Measurements from ENCODE around the gene TF.
"Not testable (repeated sequence)": the region's sequence is repeated elsewhere in the genome, so short reads cannot be mapped to it uniquely, and the experiment has no call there.

The TF gene

DNA sequence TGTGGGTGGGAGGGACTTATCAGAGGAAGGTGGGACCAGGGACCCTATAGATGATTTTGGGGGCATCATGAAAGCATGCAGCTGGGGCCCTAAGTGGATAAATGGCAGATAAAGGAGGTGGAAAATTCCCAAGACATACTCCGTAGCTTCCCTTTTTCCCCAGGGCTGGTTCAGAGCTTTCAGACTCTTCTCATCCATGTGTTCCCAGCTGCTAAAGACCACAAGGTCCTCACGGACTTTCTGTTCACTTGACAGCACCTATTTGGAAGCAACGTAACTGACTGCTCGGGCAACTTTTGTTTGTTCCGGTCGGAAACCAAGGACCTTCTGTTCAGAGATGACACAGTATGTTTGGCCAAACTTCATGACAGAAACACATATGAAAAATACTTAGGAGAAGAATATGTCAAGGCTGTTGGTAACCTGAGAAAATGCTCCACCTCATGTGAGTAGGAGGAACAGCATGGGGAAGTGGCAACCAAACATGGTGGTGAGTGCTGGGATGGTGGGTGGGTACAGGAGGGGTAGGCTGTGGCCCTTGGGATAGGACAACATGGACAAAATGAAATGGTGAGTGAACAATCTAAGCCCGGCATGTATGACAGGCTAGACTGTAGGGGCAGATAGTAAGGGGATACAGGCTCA lies 30.7 kb downstream of the TF start:
- DNase-seq (ENCODE audit: low read depth): peak; percentile 4
- no peak overlapping the region for H3K4me3 ChIP-seq (ENCODE audit: low read depth, low read length)
- TF ChIP-seq, protein P1, sequence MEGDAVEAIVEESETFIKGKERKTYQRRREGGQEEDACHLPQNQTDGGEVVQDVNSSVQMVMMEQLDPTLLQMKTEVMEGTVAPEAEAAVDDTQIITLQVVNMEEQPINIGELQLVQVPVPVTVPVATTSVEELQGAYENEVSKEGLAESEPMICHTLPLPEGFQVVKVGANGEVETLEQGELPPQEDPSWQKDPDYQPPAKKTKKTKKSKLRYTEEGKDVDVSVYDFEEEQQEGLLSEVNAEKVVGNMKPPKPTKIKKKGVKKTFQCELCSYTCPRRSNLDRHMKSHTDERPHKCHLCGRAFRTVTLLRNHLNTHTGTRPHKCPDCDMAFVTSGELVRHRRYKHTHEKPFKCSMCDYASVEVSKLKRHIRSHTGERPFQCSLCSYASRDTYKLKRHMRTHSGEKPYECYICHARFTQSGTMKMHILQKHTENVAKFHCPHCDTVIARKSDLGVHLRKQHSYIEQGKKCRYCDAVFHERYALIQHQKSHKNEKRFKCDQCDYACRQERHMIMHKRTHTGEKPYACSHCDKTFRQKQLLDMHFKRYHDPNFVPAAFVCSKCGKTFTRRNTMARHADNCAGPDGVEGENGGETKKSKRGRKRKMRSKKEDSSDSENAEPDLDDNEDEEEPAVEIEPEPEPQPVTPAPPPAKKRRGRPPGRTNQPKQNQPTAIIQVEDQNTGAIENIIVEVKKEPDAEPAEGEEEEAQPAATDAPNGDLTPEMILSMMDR (conservative IDR thresholded peaks at IDR 0.05; ENCODE audit: low read depth, low read length): no peak

DNA sequence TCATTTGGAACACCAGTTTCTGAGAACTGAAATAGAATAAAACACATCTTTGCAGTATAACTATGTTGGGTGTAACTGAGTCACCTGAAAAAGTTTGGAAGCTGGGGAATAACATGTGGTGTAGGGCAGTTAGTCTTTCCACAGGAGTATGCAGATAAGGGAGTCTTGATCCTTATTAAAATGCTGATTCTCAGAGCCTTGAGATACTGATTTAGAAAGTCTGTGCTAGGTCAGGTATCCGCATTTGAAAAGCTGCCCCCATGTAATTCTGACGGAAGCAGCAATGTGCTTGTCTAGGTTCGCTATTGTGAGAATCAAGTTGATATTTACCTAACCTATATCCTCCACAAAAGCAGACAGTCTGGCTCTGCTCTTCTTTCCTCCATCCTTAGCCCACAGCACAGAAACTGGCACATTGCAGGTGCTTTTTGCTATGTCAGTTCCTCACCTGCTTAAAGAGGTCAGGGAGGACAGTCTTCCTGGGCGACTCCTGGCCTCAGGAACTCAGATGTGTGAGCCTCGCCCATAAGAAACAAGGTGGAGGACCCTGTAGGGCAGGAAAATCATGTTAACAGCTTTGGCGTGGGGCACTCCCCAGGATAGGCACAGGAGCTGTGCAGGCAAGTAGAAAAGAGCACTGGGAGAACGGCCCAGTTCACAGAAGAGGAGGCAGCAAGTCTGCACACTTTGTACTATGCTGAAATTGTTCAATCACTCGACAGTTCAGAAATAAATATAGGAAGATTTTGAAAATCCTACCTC lies 31.8 kb downstream of the TF start:
- no peak overlapping the region for H3K4me3 ChIP-seq (ENCODE audit: low read depth, low read length)
- TF ChIP-seq, protein P1 (conservative IDR thresholded peaks at IDR 0.05; ENCODE audit: low read depth, low read length): no peak
- DNase-seq (ENCODE audit: low read depth): no peak

DNA sequence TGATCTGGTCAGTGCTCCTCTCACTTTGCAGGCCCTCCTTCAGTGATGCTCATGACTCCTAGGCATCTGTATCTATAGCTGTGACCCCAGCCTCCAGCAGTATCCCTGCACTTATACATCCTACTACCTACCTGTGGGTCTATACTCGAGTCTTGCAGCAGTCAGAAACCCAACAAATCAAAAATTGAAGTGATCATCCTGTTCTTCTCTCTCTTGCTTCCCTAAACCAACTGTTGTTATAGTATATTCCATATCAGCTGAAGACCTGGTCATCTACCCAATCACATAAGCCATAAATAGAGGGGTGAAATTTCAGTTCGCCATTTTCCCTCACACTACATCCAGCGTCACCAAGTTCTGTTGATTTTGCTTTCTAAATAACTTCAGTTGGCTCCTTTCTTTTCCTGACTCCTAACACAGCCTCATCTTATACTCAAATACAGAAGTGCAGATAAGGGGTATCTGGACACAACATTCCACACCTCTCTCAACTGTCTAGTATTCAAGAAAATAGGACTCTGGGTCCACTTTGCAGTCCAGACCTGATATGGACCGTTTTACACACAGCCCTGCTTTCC lies 33.5 kb downstream of the TF start:
- DNase-seq (ENCODE audit: low read depth): no peak
- H3K4me3 ChIP-seq (ENCODE audit: low read depth, low read length): no peak overlapping the region
- TF ChIP-seq, protein P1 (conservative IDR thresholded peaks at IDR 0.05; ENCODE audit: low read depth, low read length): no peak

DNA sequence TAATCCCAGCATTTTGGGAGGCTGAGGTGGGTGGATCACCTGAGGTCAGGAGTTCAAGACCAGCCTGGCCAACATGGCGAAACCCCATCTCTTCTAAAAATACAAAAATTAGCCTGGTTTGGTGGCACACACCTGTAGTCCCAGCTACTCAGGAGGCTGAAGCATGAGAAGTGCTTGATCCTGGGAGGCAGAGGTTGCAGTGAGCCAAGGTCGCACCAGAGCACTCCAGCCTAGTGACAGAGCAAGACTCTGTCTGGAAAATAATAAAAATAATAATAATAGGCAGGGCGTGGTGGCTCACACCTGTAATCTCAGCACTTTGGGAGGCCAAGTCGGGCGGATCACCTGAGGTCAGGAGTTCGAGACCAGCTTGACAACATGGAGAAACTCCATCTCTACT lies 34.6 kb downstream of the TF start:
- not testable (repeated sequence) for H3K4me3 ChIP-seq (ENCODE audit: low read depth, low read length); DNase-seq (ENCODE audit: low read depth)

DNA sequence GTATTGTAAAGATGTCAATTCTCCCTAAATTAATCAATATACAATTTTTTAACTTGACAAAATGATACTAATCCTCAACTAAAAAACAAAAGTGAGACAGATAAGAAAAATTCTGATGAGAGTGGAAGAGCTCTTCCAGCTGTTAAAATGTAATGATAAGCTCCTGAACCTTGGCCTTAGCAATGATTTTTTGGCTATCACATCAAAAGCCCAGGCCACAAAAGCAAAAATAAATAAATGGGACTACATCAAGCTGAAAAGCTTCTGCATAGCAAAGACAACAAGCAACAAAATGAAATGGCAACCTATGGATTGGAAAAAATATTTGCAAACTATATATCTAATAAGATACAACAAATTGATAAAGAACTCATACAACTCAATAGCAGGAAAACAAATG lies 35.4 kb downstream of the TF start:
- DNase-seq (ENCODE audit: low read depth): no peak
- TF ChIP-seq, protein P1 (conservative IDR thresholded peaks at IDR 0.05; ENCODE audit: low read depth, low read length): no peak
- H3K4me3 ChIP-seq (ENCODE audit: low read depth, low read length): no peak overlapping the region

DNA sequence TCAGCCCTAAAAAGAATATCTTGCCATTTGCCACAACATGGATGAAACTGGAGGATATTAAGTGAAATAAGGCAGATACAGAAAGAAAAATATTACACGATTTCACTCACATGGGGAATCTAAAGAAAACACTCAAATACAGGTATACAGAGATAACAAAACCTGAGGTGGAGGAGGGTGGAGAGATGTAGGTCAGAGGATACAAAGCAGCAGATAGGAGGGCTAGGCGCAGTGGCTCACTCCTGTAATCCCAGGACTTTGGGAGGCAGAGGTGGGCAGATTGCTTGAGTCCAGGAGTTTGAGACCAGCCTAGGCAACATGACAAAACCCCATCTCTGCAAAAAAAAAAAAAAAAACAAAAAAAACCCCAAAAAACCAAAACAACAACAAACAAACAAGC lies 36.3 kb downstream of the TF start:
- TF ChIP-seq, protein P1 (conservative IDR thresholded peaks at IDR 0.05; ENCODE audit: low read depth, low read length): no peak
- H3K4me3 ChIP-seq (ENCODE audit: low read depth, low read length): no peak overlapping the region
- no peak for DNase-seq (ENCODE audit: low read depth)

DNA sequence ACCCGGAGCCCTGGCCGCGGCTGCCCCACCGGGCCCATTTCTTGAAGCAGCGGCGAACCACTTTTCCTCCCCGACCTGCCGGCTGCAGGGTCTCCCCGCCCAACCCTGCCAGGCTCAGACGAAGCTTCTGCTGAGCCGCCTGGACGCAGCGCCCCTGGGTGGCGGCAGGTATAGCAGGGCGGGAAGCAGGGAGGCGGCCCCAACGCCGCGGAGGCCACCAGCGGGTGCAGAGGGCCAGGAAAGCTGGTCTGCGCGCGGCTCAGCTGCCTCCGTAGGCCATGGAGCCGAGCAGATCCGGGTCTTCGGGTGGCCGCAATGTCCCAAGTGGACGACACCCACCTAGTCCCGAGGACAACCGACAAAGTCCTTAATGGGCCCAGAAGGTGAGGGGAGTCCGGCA lies 37.6 kb downstream of the TF start:
- no peak overlapping the region for H3K4me3 ChIP-seq (ENCODE audit: low read depth, low read length)
- TF ChIP-seq, protein P1 (conservative IDR thresholded peaks at IDR 0.05; ENCODE audit: low read depth, low read length): no peak
- DNase-seq (ENCODE audit: low read depth): no peak
